ENCODE measurements around the gene VAMP1. TPM values are rescaled to one million over a fixed set of nuclear protein-coding genes. Genes with fewer than 3 reads are reported as not detected.

The VAMP1 gene
- total and polyA plus RNA-seq, 10 of the 15 experiments (the other 5 are each of a cell fraction or from before 2014, with no cell fraction given) = 4.8 to 123 (median 27.5) TPM

GRCh38 chr12:6425590-6426531 lies 44.6 kb downstream of the VAMP1 start:
- no peaks in the 10 kb centered on the region; a peak in 1 of 4 replicates for H3K27me3 ChIP-seq (replicated peaks in 1 of 2; ENCODE audit: control insufficient read depth in 2 of 2, insufficient read depth in 2 of 2, low read length in 1 of 2)
- no peaks in the 10 kb centered on the region for H3K36me3 ChIP-seq (ENCODE audit: control insufficient read depth in 2 of 2, insufficient read depth in 2 of 2, low read length in 1 of 2)
- no peak for FAIRE-seq
- H3K4me1 ChIP-seq (ENCODE audit: control insufficient read depth, insufficient read depth, low read length) = peaks cover 61% of the 10 kb centered on the region
- H4K20me1 ChIP-seq (ENCODE audit: control insufficient read depth, insufficient read depth) = no peaks in the 10 kb centered on the region
- H3K79me2 ChIP-seq (ENCODE audit: control insufficient read depth, insufficient read depth, low read length) = peaks cover 3% of the 10 kb centered on the region
- no TSS peak for BruUV-seq (replicated peaks)
- POLR2A ChIA-PET = interaction anchor here (0.6 to 7.3 kb wide), 16 partner anchors 16 to 704 kb away, joined by 3 to 134 read pairs (median 5); partner anchors contain the start of genes CD27, CLSTN3, COPS7A and GAPDH
- no peak for DNase-seq (ENCODE audit: low read depth, low spot score)
- SMC1A ChIA-PET (ENCODE audit: uncharacterized antibody, unreplicated experiment) = interaction anchor here (0.9 to 8.1 kb wide), 18 partner anchors 8 to 218 kb away, joined by 3 to 211 read pairs (median 12); partner anchors contain the start of genes CD27, GAPDH, TAPBPL and VAMP1
- peak overlapping the region; percentile 84 for H2AFZ ChIP-seq (ENCODE audit: control insufficient read depth, low read depth, low read length)
- intact Hi-C loops (cut with micrococcal nuclease; ENCODE audit: unreplicated experiment) (no loop called here), in situ Hi-C loops (cut with MboI) (loop anchor here (5.0 kb wide), 2 partner anchors 36 to 106 kb away; partner anchors contain the start of gene GAPDH)
- 30% methylated on average over 23 of the region's 23 CpGs for WGBS (ENCODE audit: insufficient coverage, insufficient replicate concordance, low lambda C conversion rate, missing lambda C conversion rate)
- RAD21 ChIA-PET (ENCODE audit: unreplicated experiment) = interaction anchor here (0.7 to 7.6 kb wide), 16 partner anchors 13 to 180 kb away, joined by 3 to 151 read pairs (median 14); partner anchors contain the start of genes CD27, GAPDH, TAPBPL and VAMP1
- no peaks in the 10 kb centered on the region for H3K9me3 ChIP-seq (replicated peaks; ENCODE audit: control insufficient read depth, insufficient read depth, low read length)
- H3K9ac ChIP-seq (ENCODE audit: control insufficient read depth, insufficient read depth, low read length) = peak overlapping the region; percentile 71
- peak overlapping the region; percentile 32; the same call in 1 of the 2 replicates for H3K4me3 ChIP-seq
- peak overlapping the region; percentile 95 for H3K27ac ChIP-seq (ENCODE audit: control insufficient read depth, insufficient read depth)
- peak; percentile 48 for ATAC-seq
- CTCF ChIA-PET = interaction anchor here (0.6 to 8.1 kb wide), 17 partner anchors 8 to 179 kb away, joined by 3 to 240 read pairs (median 13); partner anchors contain the start of genes CD27, TAPBPL and VAMP1
- peak overlapping the region; percentile 82 for H3K4me2 ChIP-seq (ENCODE audit: control insufficient read depth, insufficient read depth)
- TF ChIP-seq CBX5 (IDR thresholded peaks at IDR 0.05; ENCODE audit: low read depth) = no peak
- TF ChIP-seq SKIL (IDR thresholded peaks at IDR 0.05; ENCODE audit: low read depth, poor library complexity, severe bottlenecking) = no peak
- no peak for TF ChIP-seq NR2C2 (IDR thresholded peaks at IDR 0.05; ENCODE audit: borderline replicate concordance, control insufficient read depth, insufficient read length, low read depth)
- TF ChIP-seq FOS (IDR thresholded peaks at IDR 0.05; ENCODE audit: borderline replicate concordance, extremely low read depth, insufficient read length) = no peak
- TF ChIP-seq, protein P1, sequence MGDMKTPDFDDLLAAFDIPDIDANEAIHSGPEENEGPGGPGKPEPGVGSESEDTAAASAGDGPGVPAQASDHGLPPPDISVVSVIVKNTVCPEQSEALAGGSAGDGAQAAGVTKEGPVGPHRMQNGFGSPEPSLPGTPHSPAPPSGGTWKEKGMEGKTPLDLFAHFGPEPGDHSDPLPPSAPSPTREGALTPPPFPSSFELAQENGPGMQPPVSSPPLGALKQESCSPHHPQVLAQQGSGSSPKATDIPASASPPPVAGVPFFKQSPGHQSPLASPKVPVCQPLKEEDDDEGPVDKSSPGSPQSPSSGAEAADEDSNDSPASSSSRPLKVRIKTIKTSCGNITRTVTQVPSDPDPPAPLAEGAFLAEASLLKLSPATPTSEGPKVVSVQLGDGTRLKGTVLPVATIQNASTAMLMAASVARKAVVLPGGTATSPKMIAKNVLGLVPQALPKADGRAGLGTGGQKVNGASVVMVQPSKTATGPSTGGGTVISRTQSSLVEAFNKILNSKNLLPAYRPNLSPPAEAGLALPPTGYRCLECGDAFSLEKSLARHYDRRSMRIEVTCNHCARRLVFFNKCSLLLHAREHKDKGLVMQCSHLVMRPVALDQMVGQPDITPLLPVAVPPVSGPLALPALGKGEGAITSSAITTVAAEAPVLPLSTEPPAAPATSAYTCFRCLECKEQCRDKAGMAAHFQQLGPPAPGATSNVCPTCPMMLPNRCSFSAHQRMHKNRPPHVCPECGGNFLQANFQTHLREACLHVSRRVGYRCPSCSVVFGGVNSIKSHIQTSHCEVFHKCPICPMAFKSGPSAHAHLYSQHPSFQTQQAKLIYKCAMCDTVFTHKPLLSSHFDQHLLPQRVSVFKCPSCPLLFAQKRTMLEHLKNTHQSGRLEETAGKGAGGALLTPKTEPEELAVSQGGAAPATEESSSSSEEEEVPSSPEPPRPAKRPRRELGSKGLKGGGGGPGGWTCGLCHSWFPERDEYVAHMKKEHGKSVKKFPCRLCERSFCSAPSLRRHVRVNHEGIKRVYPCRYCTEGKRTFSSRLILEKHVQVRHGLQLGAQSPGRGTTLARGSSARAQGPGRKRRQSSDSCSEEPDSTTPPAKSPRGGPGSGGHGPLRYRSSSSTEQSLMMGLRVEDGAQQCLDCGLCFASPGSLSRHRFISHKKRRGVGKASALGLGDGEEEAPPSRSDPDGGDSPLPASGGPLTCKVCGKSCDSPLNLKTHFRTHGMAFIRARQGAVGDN (IDR thresholded peaks at IDR 0.05) = peak; percentile 91
- TF ChIP-seq SMAD1 (IDR thresholded peaks at IDR 0.05; ENCODE audit: low read depth, partially characterized antibody) = peak; percentile 36
- TF ChIP-seq JUNB (IDR thresholded peaks at IDR 0.05) = no peak
- TF ChIP-seq YY1 (IDR thresholded peaks at IDR 0.05; ENCODE audit: low read depth, low read length) = peak; percentile 86
- no peak for TF ChIP-seq NFIC (IDR thresholded peaks at IDR 0.05; ENCODE audit: low read depth, low read length)
- no peak for TF ChIP-seq E2F4 (IDR thresholded peaks at IDR 0.05; ENCODE audit: low read depth, low read length)
- TF ChIP-seq MEF2B (IDR thresholded peaks at IDR 0.05; ENCODE audit: partially characterized antibody, poor library complexity, severe bottlenecking) = no peak
- TF ChIP-seq IRF4 (IDR thresholded peaks at IDR 0.05; ENCODE audit: low read depth, low read length) = no peak
- no peak for TF ChIP-seq MTA2 (IDR thresholded peaks at IDR 0.05; ENCODE audit: low read depth)
- 0 out of 2 replicates have a peak, but pooled peaks have one; percentile 26 for TF ChIP-seq DPF2 (IDR thresholded peaks at IDR 0.05)
- no peak for TF ChIP-seq GABPA (IDR thresholded peaks at IDR 0.05; ENCODE audit: low read depth)
